ENCODE measurements around the gene OTOG. TPM values are rescaled to one million over a fixed set of nuclear protein-coding genes. Genes with fewer than 3 reads are reported as not detected.

The OTOG gene
- total RNA-seq, 1 donor from 2014 or later: not detected

- intact Hi-C loops (cut with micrococcal nuclease): no loop called here
- no peak for TF ChIP-seq CTCF (IDR thresholded peaks at IDR 0.05; ENCODE audit: borderline replicate concordance)
Observed at GRCh38 chr11:17578958-17579357, 31.9 kb downstream of the OTOG start.

GRCh38 chr11:17579451-17579850 lies 32.4 kb downstream of the OTOG start:
- DNase-seq: no peak
- Histone ChIP-seq H3K36me3 (no peaks in the 10 kb centered on the region), H3K4me1 (no peaks in the 10 kb centered on the region), H3K27ac (replicated peaks) (no peak overlapping the region), H3K9me3 (replicated peaks) (no peaks in the 10 kb centered on the region), H3K27me3 (ENCODE audit: low read depth) (peaks cover 10% of the 10 kb centered on the region), H3K4me3 (no peak overlapping the region)
- no peak for TF ChIP-seq CTCF (IDR thresholded peaks at IDR 0.05; ENCODE audit: borderline replicate concordance)
- intact Hi-C loops (cut with micrococcal nuclease): no loop called here

More at GRCh38 chr11:17578958-17579357, 31.9 kb downstream of the OTOG start:
- Histone ChIP-seq H3K4me1 (no peaks in the 10 kb centered on the region), H3K36me3 (no peaks in the 10 kb centered on the region), H3K4me3 (no peak overlapping the region), H3K27me3 (ENCODE audit: low read depth) (peaks cover 15% of the 10 kb centered on the region), H3K9me3 (replicated peaks) (no peaks in the 10 kb centered on the region), H3K27ac (replicated peaks) (no peak overlapping the region)
- DNase-seq: peak; percentile 25

GRCh38 chr11:17580271-17580670 lies 33.2 kb downstream of the OTOG start:
- Histone ChIP-seq H3K27ac (replicated peaks) (no peak overlapping the region), H3K4me3 (no peak overlapping the region), H3K27me3 (ENCODE audit: low read depth) (peaks cover 4% of the 10 kb centered on the region), H3K36me3 (no peaks in the 10 kb centered on the region), H3K4me1 (no peaks in the 10 kb centered on the region), H3K9me3 (replicated peaks) (no peaks in the 10 kb centered on the region)
- DNase-seq: no peak
- intact Hi-C loops (cut with micrococcal nuclease): no loop called here
- no peak for TF ChIP-seq CTCF (IDR thresholded peaks at IDR 0.05; ENCODE audit: borderline replicate concordance)

- H3K9me3 ChIP-seq (replicated peaks): no peaks in the 10 kb centered on the region
- TF ChIP-seq CTCF (IDR thresholded peaks at IDR 0.05; ENCODE audit: borderline replicate concordance): no peak
- H3K4me1 ChIP-seq: no peaks in the 10 kb centered on the region
- H3K36me3 ChIP-seq: no peaks in the 10 kb centered on the region
- H3K4me3 ChIP-seq: no peak overlapping the region
- no peak overlapping the region for H3K27ac ChIP-seq (replicated peaks)
- DNase-seq: no peak
- intact Hi-C loops (cut with micrococcal nuclease): no loop called here
- H3K27me3 ChIP-seq (ENCODE audit: low read depth): peaks cover 4% of the 10 kb centered on the region
Observed at GRCh38 chr11:17581036-17581731, 34.1 kb downstream of the OTOG start.

GRCh38 chr11:17581732-17582053 lies 34.6 kb downstream of the OTOG start:
- Histone ChIP-seq H3K4me3 (no peak overlapping the region), H3K9me3 (replicated peaks) (no peaks in the 10 kb centered on the region), H3K4me1 (no peaks in the 10 kb centered on the region), H3K36me3 (no peaks in the 10 kb centered on the region), H3K27ac (replicated peaks) (no peak overlapping the region), H3K27me3 (ENCODE audit: low read depth) (peaks cover 4% of the 10 kb centered on the region)
- DNase-seq: no peak
- TF ChIP-seq CTCF (IDR thresholded peaks at IDR 0.05; ENCODE audit: borderline replicate concordance): no peak
- intact Hi-C loops (cut with micrococcal nuclease): no loop called here

Measured in left ventricle myocardium inferior (tissue), 1 donor.